WTC11 (cell line): ENCODE results near the gene NCAPH2. TPM values are rescaled to one million over a fixed set of nuclear protein-coding genes. Genes with fewer than 3 reads are reported as not detected.

Experiments
- ATAC-seq: fragments of 200-7000 bp; cut with Tn5 transposase; 2 replicates; pipeline ENCODE4 v1.10.0; 2021; ENCODE audit warnings: mild to moderate bottlenecking, moderate library complexity
- CTCF ChIA-PET: fragments of 300-600 bp; sonication (Branson Sonifier 250); formaldehyde crosslinking; loops from one replicate; lab custom pipeline; 2021; ENCODE audit warnings: antibody characterized with exemption; lab: Charles Lee
- POLR2A ChIA-PET: fragments of 350-600 bp; sonication (Branson Sonifier 250); formaldehyde crosslinking; loops from one replicate; lab custom pipeline; 2021; ENCODE audit warnings: antibody characterized with exemption; lab: Charles Lee
- DNase-seq: peaks from one replicate; pipeline ENCODE4 v3.0.0; 2021; ENCODE audit warnings: low spot score
- H3K27ac Mint-ChIP-seq: 2 replicates; pipeline ENCODE4 v1.8.0; 2021; ENCODE audit warnings: mixed read lengths
- H3K27me3 Mint-ChIP-seq: 2 replicates; pipeline ENCODE4 v1.8.0; 2021; ENCODE audit warnings: low read depth, mild to moderate bottlenecking, moderate library complexity, mixed read lengths
- H3K36me3 Mint-ChIP-seq: 2 replicates; pipeline ENCODE4 v1.8.0; 2021; ENCODE audit warnings: mixed read lengths
- H3K4me1 Mint-ChIP-seq: 2 replicates; pipeline ENCODE4 v1.8.0; 2022; ENCODE audit warnings: mixed read lengths
- H3K4me3 Mint-ChIP-seq: 2 replicates; pipeline ENCODE4 v1.8.0; 2021; ENCODE audit warnings: mild to moderate bottlenecking, moderate library complexity, mixed read lengths
- H3K9me3 Mint-ChIP-seq: 2 replicates; pipeline ENCODE4 v1.8.0; 2021; ENCODE audit warnings: mixed read lengths
- CREB1 ChIP-seq: sonication (generic); formaldehyde crosslinking; IDR thresholded peaks from 2 replicates; pipeline ENCODE4 v1.8.0; 2023; ENCODE audit warnings: mild to moderate bottlenecking, missing genetic modification reagents
- ELF4 ChIP-seq: sonication (generic); formaldehyde crosslinking; IDR thresholded peaks from 2 replicates; pipeline ENCODE4 v1.8.1; 2022; ENCODE audit warnings: low read depth, mild to moderate bottlenecking, moderate library complexity, missing genetic modification reagents
- FOXP1 ChIP-seq: sonication (generic); formaldehyde crosslinking; IDR thresholded peaks from 2 replicates; pipeline ENCODE4 v1.8.0; 2022; ENCODE audit warnings: missing genetic modification reagents, mild to moderate bottlenecking, moderate library complexity, borderline replicate concordance
- HMGA2 ChIP-seq: fragments of 250-450 bp; sonication (Bioruptor Pico); IDR thresholded peaks from 2 replicates; pipeline ENCODE4 v1.4.0; 2021; ENCODE audit warnings: mild to moderate bottlenecking, moderate library complexity
- IRF1 ChIP-seq: sonication (generic); formaldehyde crosslinking; IDR thresholded peaks from 2 replicates; pipeline ENCODE4 v1.8.0; 2023; ENCODE audit warnings: missing genetic modification reagents
- MXD4 ChIP-seq: fragments of 250-450 bp; sonication (Bioruptor Pico); IDR thresholded peaks from 2 replicates; pipeline ENCODE4 v1.8.0; 2021; ENCODE audit warnings: mild to moderate bottlenecking, moderate library complexity, borderline replicate concordance
- SP1 ChIP-seq: sonication (generic); formaldehyde crosslinking; conservative IDR thresholded peaks from 2 replicates; pipeline ENCODE4 v1.8.1; 2022; ENCODE audit warnings: missing genetic modification reagents
- TEAD4 ChIP-seq: sonication (generic); formaldehyde crosslinking; IDR thresholded peaks from 2 replicates; pipeline ENCODE4 v1.8.0; 2022; ENCODE audit warnings: mild to moderate bottlenecking, missing genetic modification reagents
- USF2 ChIP-seq: sonication (generic); formaldehyde crosslinking; IDR thresholded peaks from 2 replicates; pipeline ENCODE4 v1.8.1; 2023; ENCODE audit warnings: mild to moderate bottlenecking, missing genetic modification reagents, moderate library complexity
- ZNF416 ChIP-seq: fragments of 250-450 bp; sonication (Bioruptor Pico); IDR thresholded peaks from 2 replicates; pipeline ENCODE4 v1.9.0; 2021; ENCODE audit warnings: mild to moderate bottlenecking, inconsistent platforms
- ZNF423 ChIP-seq: fragments of 250-450 bp; sonication (Bioruptor Pico); IDR thresholded peaks from 2 replicates; pipeline ENCODE4 v2.1.2; 2022; ENCODE audit warnings: mild to moderate bottlenecking, moderate library complexity
- total RNA-seq: library from RNA; stranded (reverse); gene quantifications from 3 replicates; pipeline ENCODE4 v1.2.3, GENCODE V29; 2021
- TF ChIP-seq, protein P1 (sequence below): sonication (generic); formaldehyde crosslinking; IDR thresholded peaks from 2 replicates; pipeline ENCODE4 v1.8.1; 2022; ENCODE audit warnings: missing genetic modification reagents, borderline replicate concordance
- TF ChIP-seq, protein P2 (sequence below): sonication (generic); formaldehyde crosslinking; IDR thresholded peaks from 2 replicates; pipeline ENCODE4 v1.8.1; 2022; ENCODE audit warnings: low read depth, missing genetic modification reagents, borderline replicate concordance
- TF ChIP-seq, protein P3 (sequence below): fragments of 200-600 bp; IDR thresholded peaks from 2 replicates; pipeline ENCODE4 v1.8.0; 2022; ENCODE audit warnings: antibody characterized with exemption
- TF ChIP-seq, protein P4 (sequence below): sonication (generic); formaldehyde crosslinking; IDR thresholded peaks from 2 replicates; pipeline ENCODE4 v1.8.1; 2023; ENCODE audit warnings: mild to moderate bottlenecking, moderate library complexity, missing genetic modification reagents

The NCAPH2 gene
- total RNA-seq, 1 experiment from 2014 or later = 78.4 TPM

DNA sequence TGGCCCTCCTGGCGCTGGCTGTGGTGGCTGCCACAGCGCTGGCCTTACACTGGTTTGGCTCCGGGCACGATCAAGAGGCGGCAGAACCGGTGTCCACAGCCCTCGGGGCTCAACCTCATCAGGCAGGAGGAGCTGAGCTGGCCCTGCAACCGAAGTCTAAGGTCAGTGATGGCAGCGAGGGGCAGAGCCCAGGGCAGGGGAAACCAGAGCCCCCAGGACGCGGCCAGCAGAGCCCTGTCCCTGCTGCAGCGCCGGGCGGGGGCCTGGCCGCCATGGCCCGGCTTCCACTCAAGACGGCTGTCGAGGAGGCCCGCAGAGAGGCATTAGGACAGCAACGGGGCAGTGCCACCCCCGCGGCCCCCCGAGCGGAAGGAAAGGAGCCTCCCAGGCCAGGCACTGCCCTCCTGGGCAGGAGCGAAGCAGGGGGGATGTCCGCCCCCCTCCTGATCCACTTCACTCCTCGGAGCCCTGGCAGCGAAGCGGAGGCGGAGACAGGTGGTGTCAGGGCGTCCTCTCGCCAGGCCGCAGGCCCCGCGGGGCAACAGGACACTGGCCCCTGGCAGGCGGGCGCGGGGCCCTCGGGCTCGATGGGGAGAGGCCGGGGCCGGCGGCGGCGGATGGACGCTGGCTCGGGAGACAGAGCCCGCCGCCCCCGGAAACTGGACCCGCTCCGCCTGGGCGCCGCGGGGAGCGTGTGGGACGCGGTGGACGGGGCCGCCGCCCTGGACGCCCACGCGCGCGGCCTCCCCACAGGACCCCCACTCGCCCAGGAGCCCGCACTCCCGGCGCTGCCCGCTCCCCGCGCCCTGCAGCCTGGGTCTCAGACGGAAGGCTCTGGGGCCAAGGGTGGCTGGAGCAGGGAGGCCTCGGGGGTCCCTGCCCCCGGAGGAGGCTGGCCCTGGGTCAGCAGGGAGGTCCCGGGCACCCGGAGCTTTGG, 38.6 kb downstream of the NCAPH2 start (continued):
- TF ChIP-seq, protein P1, sequence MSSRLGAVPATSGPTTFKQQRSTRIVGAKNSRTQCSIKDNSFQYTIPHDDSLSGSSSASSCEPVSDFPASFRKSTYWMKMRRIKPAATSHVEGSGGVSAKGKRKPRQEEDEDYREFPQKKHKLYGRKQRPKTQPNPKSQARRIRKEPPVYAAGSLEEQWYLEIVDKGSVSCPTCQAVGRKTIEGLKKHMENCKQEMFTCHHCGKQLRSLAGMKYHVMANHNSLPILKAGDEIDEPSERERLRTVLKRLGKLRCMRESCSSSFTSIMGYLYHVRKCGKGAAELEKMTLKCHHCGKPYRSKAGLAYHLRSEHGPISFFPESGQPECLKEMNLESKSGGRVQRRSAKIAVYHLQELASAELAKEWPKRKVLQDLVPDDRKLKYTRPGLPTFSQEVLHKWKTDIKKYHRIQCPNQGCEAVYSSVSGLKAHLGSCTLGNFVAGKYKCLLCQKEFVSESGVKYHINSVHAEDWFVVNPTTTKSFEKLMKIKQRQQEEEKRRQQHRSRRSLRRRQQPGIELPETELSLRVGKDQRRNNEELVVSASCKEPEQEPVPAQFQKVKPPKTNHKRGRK = no peak
- TF ChIP-seq, protein P2, sequence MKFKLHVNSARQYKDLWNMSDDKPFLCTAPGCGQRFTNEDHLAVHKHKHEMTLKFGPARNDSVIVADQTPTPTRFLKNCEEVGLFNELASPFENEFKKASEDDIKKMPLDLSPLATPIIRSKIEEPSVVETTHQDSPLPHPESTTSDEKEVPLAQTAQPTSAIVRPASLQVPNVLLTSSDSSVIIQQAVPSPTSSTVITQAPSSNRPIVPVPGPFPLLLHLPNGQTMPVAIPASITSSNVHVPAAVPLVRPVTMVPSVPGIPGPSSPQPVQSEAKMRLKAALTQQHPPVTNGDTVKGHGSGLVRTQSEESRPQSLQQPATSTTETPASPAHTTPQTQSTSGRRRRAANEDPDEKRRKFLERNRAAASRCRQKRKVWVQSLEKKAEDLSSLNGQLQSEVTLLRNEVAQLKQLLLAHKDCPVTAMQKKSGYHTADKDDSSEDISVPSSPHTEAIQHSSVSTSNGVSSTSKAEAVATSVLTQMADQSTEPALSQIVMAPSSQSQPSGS (CRISPR knock-in tag) = no peak
- TF ChIP-seq ZNF416 = no peak

- DNase-seq (no peak), ATAC-seq (no peak)
- Mint-ChIP-seq H3K9me3 (no peaks in the 10 kb centered on the region), H3K27me3 (peaks cover 11% of the 10 kb centered on the region), H3K4me3 (no peak overlapping the region), H3K4me1 (no peaks in the 10 kb centered on the region), H3K36me3 (no peaks in the 10 kb centered on the region), H3K27ac (no peak overlapping the region)
- POLR2A ChIA-PET = no interaction called here
- CTCF ChIA-PET = interaction anchor here (0.6 to 2.5 kb wide), 9 partner anchors 16 to 401 kb away, joined by 3 to 23 read pairs (median 4); partner anchors contain the start of genes SCO2 and SYCE3
- no peak for TF ChIP-seq SP1 (CRISPR knock-in tag)
- TF ChIP-seq USF2 (CRISPR knock-in tag) = no peak
- no peak for TF ChIP-seq MXD4
- TF ChIP-seq, protein P3, sequence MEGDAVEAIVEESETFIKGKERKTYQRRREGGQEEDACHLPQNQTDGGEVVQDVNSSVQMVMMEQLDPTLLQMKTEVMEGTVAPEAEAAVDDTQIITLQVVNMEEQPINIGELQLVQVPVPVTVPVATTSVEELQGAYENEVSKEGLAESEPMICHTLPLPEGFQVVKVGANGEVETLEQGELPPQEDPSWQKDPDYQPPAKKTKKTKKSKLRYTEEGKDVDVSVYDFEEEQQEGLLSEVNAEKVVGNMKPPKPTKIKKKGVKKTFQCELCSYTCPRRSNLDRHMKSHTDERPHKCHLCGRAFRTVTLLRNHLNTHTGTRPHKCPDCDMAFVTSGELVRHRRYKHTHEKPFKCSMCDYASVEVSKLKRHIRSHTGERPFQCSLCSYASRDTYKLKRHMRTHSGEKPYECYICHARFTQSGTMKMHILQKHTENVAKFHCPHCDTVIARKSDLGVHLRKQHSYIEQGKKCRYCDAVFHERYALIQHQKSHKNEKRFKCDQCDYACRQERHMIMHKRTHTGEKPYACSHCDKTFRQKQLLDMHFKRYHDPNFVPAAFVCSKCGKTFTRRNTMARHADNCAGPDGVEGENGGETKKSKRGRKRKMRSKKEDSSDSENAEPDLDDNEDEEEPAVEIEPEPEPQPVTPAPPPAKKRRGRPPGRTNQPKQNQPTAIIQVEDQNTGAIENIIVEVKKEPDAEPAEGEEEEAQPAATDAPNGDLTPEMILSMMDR = no peak
- no peak for TF ChIP-seq IRF1 (CRISPR knock-in tag)
- TF ChIP-seq ELF4 (CRISPR knock-in tag) = no peak
- TF ChIP-seq, protein P4, sequence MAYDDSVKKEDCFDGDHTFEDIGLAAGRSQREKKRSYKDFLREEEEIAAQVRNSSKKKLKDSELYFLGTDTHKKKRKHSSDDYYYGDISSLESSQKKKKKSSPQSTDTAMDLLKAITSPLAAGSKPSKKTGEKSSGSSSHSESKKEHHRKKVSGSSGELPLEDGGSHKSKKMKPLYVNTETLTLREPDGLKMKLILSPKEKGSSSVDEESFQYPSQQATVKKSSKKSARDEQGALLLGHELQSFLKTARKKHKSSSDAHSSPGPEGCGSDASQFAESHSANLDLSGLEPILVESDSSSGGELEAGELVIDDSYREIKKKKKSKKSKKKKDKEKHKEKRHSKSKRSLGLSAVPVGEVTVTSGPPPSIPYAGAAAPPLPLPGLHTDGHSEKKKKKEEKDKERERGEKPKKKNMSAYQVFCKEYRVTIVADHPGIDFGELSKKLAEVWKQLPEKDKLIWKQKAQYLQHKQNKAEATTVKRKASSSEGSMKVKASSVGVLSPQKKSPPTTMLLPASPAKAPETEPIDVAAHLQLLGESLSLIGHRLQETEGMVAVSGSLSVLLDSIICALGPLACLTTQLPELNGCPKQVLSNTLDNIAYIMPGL (CRISPR knock-in tag) = no peak
- TF ChIP-seq TEAD4 (CRISPR knock-in tag) = no peak
- no peak for TF ChIP-seq ZNF423 (CRISPR knock-in tag)
- no peak for TF ChIP-seq FOXP1
- no peak for TF ChIP-seq HMGA2 (CRISPR knock-in tag)
- TF ChIP-seq CREB1 (CRISPR knock-in tag) = no peak
Observed at GRCh38 chr22:50547263-50547985, 39.4 kb downstream of the NCAPH2 start.
